ENCODE results near the gene SLC7A4. TPM values are rescaled to one million over a fixed set of nuclear protein-coding genes. Genes with fewer than 3 reads are reported as not detected.

SLC7A4 gene
- total RNA-seq, 1 experiment from 2014 or later = not detected

DNA sequence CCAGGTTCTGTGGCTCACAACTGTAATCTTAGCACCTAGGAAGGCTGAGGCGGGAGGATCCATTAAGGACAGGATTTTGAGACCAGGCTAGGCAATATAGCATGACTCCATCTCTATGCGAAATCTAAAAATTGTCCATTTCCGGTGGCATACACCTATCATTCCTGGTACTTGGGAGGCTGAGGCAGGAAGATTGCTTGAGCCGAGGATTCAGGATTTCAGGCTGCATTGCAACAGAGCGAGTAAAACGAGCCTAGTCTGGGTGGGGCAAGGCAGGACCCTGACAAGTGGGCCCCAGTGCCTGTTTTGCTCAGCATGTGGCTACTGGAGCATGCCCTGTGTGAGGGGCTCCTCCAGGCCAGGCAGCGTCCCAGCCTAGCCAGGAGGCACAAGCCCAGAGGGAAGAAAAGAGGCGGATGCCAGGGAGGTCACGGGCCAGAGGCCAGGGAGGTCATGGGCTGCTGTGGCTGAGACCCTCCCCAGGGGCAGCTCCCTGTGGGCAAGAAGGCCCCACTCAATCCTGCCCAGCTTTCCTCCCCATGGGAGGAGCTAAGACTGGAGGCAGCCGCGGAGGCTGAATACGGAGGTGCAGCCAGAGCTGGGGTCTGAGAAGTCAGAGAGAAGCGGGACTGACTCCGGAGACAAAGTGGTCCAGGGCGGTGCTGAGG is 21.8 kb upstream of the SLC7A4 start:
- peaks cover 3% of the 10 kb centered on the region for H3K4me1 ChIP-seq (ENCODE audit: insufficient read depth, low read length, poor library complexity, severe bottlenecking)
- DNase-seq (ENCODE audit: low spot score) = no peak
- BruUV-seq (replicated peaks) = no TSS peak
- H3K27me3 ChIP-seq (replicated peaks; ENCODE audit: insufficient read depth, low read depth, low read length, poor library complexity) = no peaks in the 10 kb centered on the region
- ChIA-PET CTCF (no interaction called here), POLR2A (ENCODE audit: low non-redundant PET) (no interaction called here)
- H3K9me3 ChIP-seq (ENCODE audit: low read depth, low read length, poor library complexity, severe bottlenecking) = no peaks in the 10 kb centered on the region
- intact Hi-C loops (cut with micrococcal nuclease; ENCODE audit: unreplicated experiment) = no loop called here
- H3K4me3 ChIP-seq (ENCODE audit: low read depth, low read length, poor library complexity, severe bottlenecking) = no peak overlapping the region
- no peaks in the 10 kb centered on the region for H3K36me3 ChIP-seq (ENCODE audit: insufficient read depth, low read length, poor library complexity, severe bottlenecking)
- TF ChIP-seq, protein P1, sequence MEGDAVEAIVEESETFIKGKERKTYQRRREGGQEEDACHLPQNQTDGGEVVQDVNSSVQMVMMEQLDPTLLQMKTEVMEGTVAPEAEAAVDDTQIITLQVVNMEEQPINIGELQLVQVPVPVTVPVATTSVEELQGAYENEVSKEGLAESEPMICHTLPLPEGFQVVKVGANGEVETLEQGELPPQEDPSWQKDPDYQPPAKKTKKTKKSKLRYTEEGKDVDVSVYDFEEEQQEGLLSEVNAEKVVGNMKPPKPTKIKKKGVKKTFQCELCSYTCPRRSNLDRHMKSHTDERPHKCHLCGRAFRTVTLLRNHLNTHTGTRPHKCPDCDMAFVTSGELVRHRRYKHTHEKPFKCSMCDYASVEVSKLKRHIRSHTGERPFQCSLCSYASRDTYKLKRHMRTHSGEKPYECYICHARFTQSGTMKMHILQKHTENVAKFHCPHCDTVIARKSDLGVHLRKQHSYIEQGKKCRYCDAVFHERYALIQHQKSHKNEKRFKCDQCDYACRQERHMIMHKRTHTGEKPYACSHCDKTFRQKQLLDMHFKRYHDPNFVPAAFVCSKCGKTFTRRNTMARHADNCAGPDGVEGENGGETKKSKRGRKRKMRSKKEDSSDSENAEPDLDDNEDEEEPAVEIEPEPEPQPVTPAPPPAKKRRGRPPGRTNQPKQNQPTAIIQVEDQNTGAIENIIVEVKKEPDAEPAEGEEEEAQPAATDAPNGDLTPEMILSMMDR (conservative IDR thresholded peaks at IDR 0.05; ENCODE audit: low read depth, low read length) = no peak
- no peak for TF ChIP-seq EZH2 (IDR thresholded peaks at IDR 0.05; ENCODE audit: borderline replicate concordance, low read depth, low read length, poor library complexity, severe bottlenecking)
- no peak overlapping the region for H3K27ac ChIP-seq (ENCODE audit: low read depth, low read length, poor library complexity, severe bottlenecking)

DNA sequence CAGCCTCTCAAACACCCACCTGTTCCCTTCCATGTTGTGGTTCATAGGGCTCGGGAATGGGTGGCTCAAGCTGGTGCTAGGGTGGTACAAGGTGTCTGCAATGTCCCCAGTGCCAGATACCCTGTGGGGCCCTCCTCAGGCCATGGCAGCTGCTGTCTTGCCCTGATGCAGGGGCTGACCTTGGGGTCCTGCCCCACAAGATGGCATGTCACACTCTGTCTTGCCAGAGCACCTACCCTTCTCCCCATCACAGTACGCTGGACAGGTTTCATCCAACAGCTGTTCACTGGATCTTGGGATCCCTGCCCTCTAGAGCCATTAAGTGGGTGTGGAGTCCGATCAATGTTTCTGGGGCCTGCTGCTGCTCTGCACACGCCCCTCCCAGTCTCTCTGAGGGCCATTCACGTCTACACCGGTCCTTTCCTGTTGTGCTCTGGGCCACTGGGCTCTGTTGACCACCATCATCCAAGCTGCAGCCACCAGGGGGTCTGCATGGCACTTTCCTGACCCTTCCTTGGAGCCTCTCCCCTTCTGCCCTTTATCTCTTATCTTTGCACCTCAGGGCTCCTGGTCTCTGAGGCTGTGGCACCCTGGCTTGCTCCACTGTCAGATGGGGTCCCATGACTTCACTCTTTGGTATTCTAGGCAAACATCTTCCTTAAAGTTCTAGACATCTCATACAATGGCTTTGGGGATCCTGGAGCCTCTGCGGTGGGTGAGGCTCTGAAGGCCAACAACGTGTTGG is 20.5 kb upstream of the SLC7A4 start:
- Histone ChIP-seq H3K4me1 (ENCODE audit: insufficient read depth, low read length, poor library complexity, severe bottlenecking) (peaks cover 3% of the 10 kb centered on the region), H3K36me3 (ENCODE audit: insufficient read depth, low read length, poor library complexity, severe bottlenecking) (no peaks in the 10 kb centered on the region), H3K4me3 (ENCODE audit: low read depth, low read length, poor library complexity, severe bottlenecking) (no peak overlapping the region), H3K27ac (ENCODE audit: low read depth, low read length, poor library complexity, severe bottlenecking) (no peak overlapping the region), H3K27me3 (replicated peaks; ENCODE audit: insufficient read depth, low read depth, low read length, poor library complexity) (no peaks in the 10 kb centered on the region), H3K9me3 (ENCODE audit: low read depth, low read length, poor library complexity, severe bottlenecking) (no peaks in the 10 kb centered on the region)
- CTCF ChIA-PET = no interaction called here
- BruUV-seq (replicated peaks) = no TSS peak
- DNase-seq (ENCODE audit: low spot score) = no peak
- POLR2A ChIA-PET (ENCODE audit: low non-redundant PET) = no interaction called here
- intact Hi-C loops (cut with micrococcal nuclease; ENCODE audit: unreplicated experiment) = no loop called here
- no peak for TF ChIP-seq EZH2 (IDR thresholded peaks at IDR 0.05; ENCODE audit: borderline replicate concordance, low read depth, low read length, poor library complexity, severe bottlenecking)
- TF ChIP-seq, protein P1 (conservative IDR thresholded peaks at IDR 0.05; ENCODE audit: low read depth, low read length) = no peak

DNA sequence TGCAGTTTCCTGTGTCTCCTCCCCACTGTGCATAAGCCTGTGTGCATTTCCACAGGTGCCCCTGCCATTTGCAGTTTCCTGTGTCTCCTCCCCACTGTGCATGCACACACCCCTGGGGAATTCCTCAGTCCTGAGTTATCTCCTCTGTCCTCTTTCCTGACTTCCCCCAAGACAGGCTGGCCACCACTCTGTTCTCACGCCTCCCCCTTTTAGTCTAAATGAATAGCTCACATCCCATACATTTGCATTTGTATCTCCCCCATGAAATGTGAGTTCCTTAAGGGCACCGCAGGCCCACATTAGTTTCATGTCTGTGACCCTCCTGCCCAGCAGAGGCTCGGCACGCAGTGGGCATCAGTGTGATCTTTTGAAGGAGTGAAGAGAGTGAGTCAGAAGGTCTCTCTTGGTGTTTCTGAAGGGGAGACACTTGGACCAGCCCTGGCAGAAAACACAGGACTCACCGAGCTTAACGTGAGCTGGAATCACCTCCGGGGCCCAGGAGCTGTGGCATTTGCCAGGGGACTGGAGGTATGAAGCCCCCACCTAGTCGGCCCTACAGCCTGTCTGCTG is 19.6 kb upstream of the SLC7A4 start:
- DNase-seq (ENCODE audit: low spot score) = no peak
- no peak overlapping the region for H3K4me3 ChIP-seq (ENCODE audit: low read depth, low read length, poor library complexity, severe bottlenecking)
- H3K36me3 ChIP-seq (ENCODE audit: insufficient read depth, low read length, poor library complexity, severe bottlenecking) = no peaks in the 10 kb centered on the region
- no peak overlapping the region for H3K27ac ChIP-seq (ENCODE audit: low read depth, low read length, poor library complexity, severe bottlenecking)
- no peaks in the 10 kb centered on the region for H3K9me3 ChIP-seq (ENCODE audit: low read depth, low read length, poor library complexity, severe bottlenecking)
- peaks cover 3% of the 10 kb centered on the region for H3K4me1 ChIP-seq (ENCODE audit: insufficient read depth, low read length, poor library complexity, severe bottlenecking)
- POLR2A ChIA-PET (ENCODE audit: low non-redundant PET) = no interaction called here
- intact Hi-C loops (cut with micrococcal nuclease; ENCODE audit: unreplicated experiment) = no loop called here
- TF ChIP-seq, protein P1 (conservative IDR thresholded peaks at IDR 0.05; ENCODE audit: low read depth, low read length) = no peak
- no peak for TF ChIP-seq EZH2 (IDR thresholded peaks at IDR 0.05; ENCODE audit: borderline replicate concordance, low read depth, low read length, poor library complexity, severe bottlenecking)
- no peaks in the 10 kb centered on the region for H3K27me3 ChIP-seq (replicated peaks; ENCODE audit: insufficient read depth, low read depth, low read length, poor library complexity)
- no TSS peak for BruUV-seq (replicated peaks)
- CTCF ChIA-PET = no interaction called here

All from A673 (cell line).